B cell (primary cell): ENCODE data around the gene PDZRN3. TPM values are rescaled to one million over a fixed set of nuclear protein-coding genes. Genes with fewer than 3 reads are reported as not detected.

Source experiments
- ATAC-seq: fragments of 200-7000 bp; cut with Tn5 transposase; one replicate; pipeline ENCODE4 v1.10.0; 2021; ENCODE audit warnings: low read depth, mild to moderate bottlenecking, moderate number of reproducible peaks, moderate library complexity
- CTCF ChIA-PET: fragments of 350-600 bp; sonication (Branson Sonifier 250); formaldehyde crosslinking; loops from one replicate; lab custom pipeline; 2021; ENCODE audit warnings: antibody characterized with exemption, inconsistent platforms; lab: Charles Lee
- POLR2A ChIA-PET: fragments of 350-600 bp; sonication (Branson Sonifier 250); formaldehyde crosslinking; loops from one replicate; lab custom pipeline; 2021; ENCODE audit warnings: antibody characterized with exemption; lab: Charles Lee
- DNase-seq: peaks from one replicate; pipeline ENCODE4 v3.0.0; 2013
- H2AFZ ChIP-seq: 2 replicates; pipeline ENCODE4 v1.6.1; 2012; ENCODE audit warnings: mild to moderate bottlenecking, low read depth, low read length; ENCODE audit not compliant: insufficient read depth, poor library complexity, severe bottlenecking
- H3K27ac ChIP-seq, 2 donors: 1 replicate in 1 of 2; 2 replicates in 1 of 2; pipeline ENCODE4 v1.5.1; 2012 to 2013; ENCODE audit warnings: low read length in 2 of 2, mild to moderate bottlenecking in 2 of 2, moderate library complexity in 1 of 2
- H3K27me3 ChIP-seq, 4 experiments: fragments of 200-600 bp in 1 of 4; sonication (generic) in 1 of 4; replicated peaks in 1 of 4; 1 replicate in 2 of 4; 2 replicates in 2 of 4; pipeline versions ENCODE4 v1.6.1 to v1.7.0; 2013 to 2016; ENCODE audit warnings: low read length in 3 of 4, mild to moderate bottlenecking in 2 of 4, mixed read lengths in 1 of 4, moderate library complexity in 1 of 4; ENCODE audit not compliant: insufficient read depth in 4 of 4, control insufficient read depth in 3 of 4; ENCODE audit errors: control extremely low read depth in 1 of 4
- H3K36me3 ChIP-seq, 2 experiments: replicated peaks in 1 of 2; 1 replicate in 1 of 2; 2 replicates in 1 of 2; pipeline versions ENCODE4 v1.6.1 to v1.7.1; 2013; ENCODE audit warnings: low read length in 1 of 2; ENCODE audit not compliant: insufficient read depth in 2 of 2, control insufficient read depth in 1 of 2; ENCODE audit errors: control extremely low read depth in 1 of 2, extremely low read depth in 1 of 2
- H3K4me1 ChIP-seq, 2 donors: fragments of 200-600 bp in 1 of 2; sonication (generic) in 1 of 2; 1 replicate in 1 of 2; 2 replicates in 1 of 2; pipeline versions ENCODE4 v1.5.1 to v1.6.1; 2013 to 2017; ENCODE audit warnings: low read length in 2 of 2; ENCODE audit not compliant: control insufficient read depth in 2 of 2, insufficient read depth in 2 of 2
- H3K4me2 ChIP-seq: replicated peaks from 2 replicates; pipeline ENCODE3; 2012; ENCODE audit warnings: mild to moderate bottlenecking, low read depth, low read length; ENCODE audit not compliant: poor library complexity, severe bottlenecking
- H3K4me3 ChIP-seq, 5 experiments: fragments of 200-600 bp in 1 of 5; sonication (generic) in 1 of 5; 1 replicate in 3 of 5; 2 replicates in 2 of 5; pipeline versions ENCODE4 v1.5.1 to v1.7.0; 2011 to 2016; ENCODE audit warnings: low read length in 4 of 5, mild to moderate bottlenecking in 4 of 5, low read depth in 2 of 5, control low read depth in 1 of 5, moderate library complexity in 1 of 5; ENCODE audit not compliant: insufficient read depth in 1 of 5; ENCODE audit errors: control extremely low read depth in 1 of 5, extremely low read depth in 1 of 5
- H3K79me2 ChIP-seq: fragments of 200-600 bp; sonication (generic); one replicate; pipeline ENCODE4 v1.6.0; 2016; ENCODE audit warnings: low read length; ENCODE audit not compliant: control insufficient read depth, insufficient read depth
- H3K9ac ChIP-seq: fragments of 200-600 bp; sonication (generic); 2 replicates; pipeline ENCODE4 v1.6.1; 2017; ENCODE audit warnings: mild to moderate bottlenecking, low read length, moderate library complexity
- H3K9me3 ChIP-seq, 3 donors: one replicate each; pipeline versions ENCODE4 v1.6.1 to v1.7.1; 2013; ENCODE audit warnings: low read length in 2 of 3; ENCODE audit not compliant: control insufficient read depth in 2 of 3, insufficient read depth in 1 of 3; ENCODE audit errors: control extremely low read depth in 1 of 3
- H4K20me1 ChIP-seq: 2 replicates; pipeline ENCODE4 v1.6.0; 2012; ENCODE audit warnings: mild to moderate bottlenecking, low read length; ENCODE audit not compliant: insufficient read depth, control insufficient read depth, poor library complexity, severe bottlenecking
- H3K27ac Mint-ChIP-seq: one replicate; pipeline ENCODE4 v1.8.0; 2021; ENCODE audit warnings: mixed read lengths
- H3K27me3 Mint-ChIP-seq: one replicate; pipeline ENCODE4 v1.8.0; 2021; ENCODE audit warnings: mixed read lengths
- H3K4me1 Mint-ChIP-seq: one replicate; pipeline ENCODE4 v1.8.0; 2021; ENCODE audit warnings: mixed read lengths
- H3K4me3 Mint-ChIP-seq: one replicate; pipeline ENCODE4 v1.8.0; 2021; ENCODE audit warnings: mixed read lengths
- H3K9me3 Mint-ChIP-seq: one replicate; pipeline ENCODE4 v1.8.0; 2022; ENCODE audit warnings: mixed read lengths; ENCODE audit not compliant: insufficient read depth
- EZH2 ChIP-seq: IDR thresholded peaks from 2 replicates; pipeline ENCODE4 v1.6.1; 2012; ENCODE audit warnings: borderline replicate concordance, low read depth, mild to moderate bottlenecking, moderate library complexity, low read length; ENCODE audit not compliant: insufficient read depth, poor library complexity, severe bottlenecking
- WGBS: methylation state at CpG from one replicate; pipeline ENCODE4 v1.1.5; 2013; ENCODE audit warnings: missing lambda C conversion rate; ENCODE audit not compliant: insufficient coverage; 5-methylcytosine and 5-hydroxymethylcytosine counted together
- intact Hi-C: fragments of 100-400 bp; cut with micrococcal nuclease; formaldehyde crosslinking; loops from one replicate; pipeline ENCODE4 v1.10.0; 2022
- polyA plus RNA-seq: library from polyadenylated mRNA; depleted of rRNA; stranded (reverse); fragments of >200 nt; gene quantifications from 2 replicates; pipeline ENCODE4 v1.2.3, GENCODE V29; 2012
- total RNA-seq, 2 donors: library from RNA; stranded (reverse); fragments of 120-200 nt in 1 of 2; gene quantifications; 1 replicate in 1 of 2; 2 replicates in 1 of 2; pipeline versions ENCODE4 v1.2.3 to v1.2.4, GENCODE V29; 2013 to 2022
- TF ChIP-seq, protein P1 (sequence below): fragments of 200-600 bp; IDR thresholded peaks from one replicate; pipeline ENCODE4 v1.8.0; 2022; ENCODE audit warnings: antibody characterized with exemption, mild to moderate bottlenecking

Gene PDZRN3
- total and polyA plus RNA-seq, 2 donors (not counting 1 experiment from before 2014, with no cell fraction given) = not detected

DNA sequence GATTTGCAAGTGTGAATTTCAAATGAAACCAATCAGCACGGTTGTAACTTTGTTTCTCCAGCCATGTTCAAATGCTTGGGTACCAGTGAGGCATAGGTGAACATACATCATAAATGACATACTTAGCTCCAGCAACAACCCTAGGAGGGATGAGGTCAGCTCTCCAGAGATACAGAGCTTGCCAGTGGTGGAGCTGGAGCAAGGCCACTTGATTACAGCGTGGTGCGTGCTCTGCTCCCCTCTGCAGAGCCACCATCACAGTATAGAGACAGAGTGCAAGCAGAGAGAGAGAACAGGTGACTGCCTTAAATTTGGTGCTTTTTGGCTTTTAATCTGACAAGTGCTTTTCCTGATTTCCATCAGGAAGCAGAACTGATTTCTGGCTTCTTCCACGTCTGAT lies 275.1 kb downstream of the PDZRN3 start:
- Histone ChIP-seq H3K4me3 (no peak overlapping the region), H3K9ac (no peak overlapping the region), H3K36me3 (no peaks in the 10 kb centered on the region), H3K27me3 (no peaks in the 10 kb centered on the region), H3K9me3 (no peaks in the 10 kb centered on the region), H3K4me1 (no peaks in the 10 kb centered on the region), H4K20me1 (no peaks in the 10 kb centered on the region), H3K4me2 (no peak overlapping the region), H3K27ac (no peak overlapping the region), H2AFZ (no peak overlapping the region), H3K79me2 (no peaks in the 10 kb centered on the region)
- peaks cover 3% of the 10 kb centered on the region for H3K9me3 Mint-ChIP-seq
- TF ChIP-seq, protein P1, sequence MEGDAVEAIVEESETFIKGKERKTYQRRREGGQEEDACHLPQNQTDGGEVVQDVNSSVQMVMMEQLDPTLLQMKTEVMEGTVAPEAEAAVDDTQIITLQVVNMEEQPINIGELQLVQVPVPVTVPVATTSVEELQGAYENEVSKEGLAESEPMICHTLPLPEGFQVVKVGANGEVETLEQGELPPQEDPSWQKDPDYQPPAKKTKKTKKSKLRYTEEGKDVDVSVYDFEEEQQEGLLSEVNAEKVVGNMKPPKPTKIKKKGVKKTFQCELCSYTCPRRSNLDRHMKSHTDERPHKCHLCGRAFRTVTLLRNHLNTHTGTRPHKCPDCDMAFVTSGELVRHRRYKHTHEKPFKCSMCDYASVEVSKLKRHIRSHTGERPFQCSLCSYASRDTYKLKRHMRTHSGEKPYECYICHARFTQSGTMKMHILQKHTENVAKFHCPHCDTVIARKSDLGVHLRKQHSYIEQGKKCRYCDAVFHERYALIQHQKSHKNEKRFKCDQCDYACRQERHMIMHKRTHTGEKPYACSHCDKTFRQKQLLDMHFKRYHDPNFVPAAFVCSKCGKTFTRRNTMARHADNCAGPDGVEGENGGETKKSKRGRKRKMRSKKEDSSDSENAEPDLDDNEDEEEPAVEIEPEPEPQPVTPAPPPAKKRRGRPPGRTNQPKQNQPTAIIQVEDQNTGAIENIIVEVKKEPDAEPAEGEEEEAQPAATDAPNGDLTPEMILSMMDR = no peak
- intact Hi-C loops = no loop called here
- H3K27me3 Mint-ChIP-seq = peaks cover 12% of the 10 kb centered on the region
- DNase-seq = no peak
- no peaks in the 10 kb centered on the region for H3K4me1 Mint-ChIP-seq
- WGBS = 100% methylated on average over 1 of the region's 4 CpGs
- no peak overlapping the region for H3K4me3 Mint-ChIP-seq
- ChIA-PET CTCF (no interaction called here), POLR2A (no interaction called here)
- ATAC-seq = no peak
- H3K27ac Mint-ChIP-seq = no peak overlapping the region

DNA sequence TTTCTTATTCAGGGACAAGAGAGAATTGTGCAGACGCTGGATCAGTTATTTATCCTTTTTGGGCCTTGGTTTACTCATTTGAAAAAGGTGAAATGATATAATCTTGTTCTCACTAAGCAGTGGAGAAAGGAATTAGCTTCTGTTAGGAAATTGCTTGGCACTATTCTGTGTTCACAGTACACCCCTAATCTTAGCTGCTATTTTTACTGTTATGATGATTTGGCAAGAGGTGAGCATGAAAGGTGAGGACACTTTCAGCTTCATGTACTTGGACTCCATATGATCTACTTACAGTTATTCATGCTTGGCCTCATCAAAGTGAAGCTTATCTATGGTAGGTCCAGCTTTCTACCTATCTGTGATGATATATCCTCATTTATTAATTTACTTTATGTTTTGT lies 282.7 kb downstream of the PDZRN3 start:
- Histone ChIP-seq H2AFZ (no peak overlapping the region), H3K9ac (no peak overlapping the region), H3K36me3 (no peaks in the 10 kb centered on the region), H3K79me2 (no peaks in the 10 kb centered on the region), H3K4me1 (no peaks in the 10 kb centered on the region), H3K27ac (no peak overlapping the region), H3K4me3 (no peak overlapping the region), H3K9me3 (peaks cover 0 to 6% (median 0%) of the 10 kb centered on the region in 3 donors), H3K4me2 (no peak overlapping the region), H4K20me1 (no peaks in the 10 kb centered on the region), H3K27me3 (no peaks in the 10 kb centered on the region)
- no CpG with 5 or more reads among the region's 1 CpG for WGBS
- Mint-ChIP-seq H3K27me3 (no peaks in the 10 kb centered on the region), H3K27ac (no peak overlapping the region), H3K4me3 (no peak overlapping the region), H3K9me3 (peaks cover 2% of the 10 kb centered on the region), H3K4me1 (no peaks in the 10 kb centered on the region)
- no peak for DNase-seq
- no peak for ATAC-seq
- intact Hi-C loops = no loop called here
- no peak for TF ChIP-seq EZH2
- TF ChIP-seq, protein P1 = no peak
- ChIA-PET CTCF (no interaction called here), POLR2A (no interaction called here)
